DLD1 (cell line): ENCODE measurements around the gene BARX1.
"Not testable (repeated sequence)": the region's sequence is repeated elsewhere in the genome, so short reads cannot be mapped to it uniquely, and the experiment has no call there.

Experiments
- in situ Hi-C: cut with HindIII; loops from 2 replicates; pipeline ENCODE4 v1.10.0; 2017; ENCODE audit warnings: low sequenced_read_pairs

The BARX1 gene

GRCh38 chr9:93967020-93967803 is 12.1 kb upstream of the BARX1 start:
- in situ Hi-C loops = no loop called here

GRCh38 chr9:93965830-93966577 is 10.8 kb upstream of the BARX1 start:
- in situ Hi-C loops = no loop called here

- in situ Hi-C loops = no loop called here
Measured at GRCh38 chr9:93964685-93965084, 9.5 kb upstream of the BARX1 start.

DNA sequence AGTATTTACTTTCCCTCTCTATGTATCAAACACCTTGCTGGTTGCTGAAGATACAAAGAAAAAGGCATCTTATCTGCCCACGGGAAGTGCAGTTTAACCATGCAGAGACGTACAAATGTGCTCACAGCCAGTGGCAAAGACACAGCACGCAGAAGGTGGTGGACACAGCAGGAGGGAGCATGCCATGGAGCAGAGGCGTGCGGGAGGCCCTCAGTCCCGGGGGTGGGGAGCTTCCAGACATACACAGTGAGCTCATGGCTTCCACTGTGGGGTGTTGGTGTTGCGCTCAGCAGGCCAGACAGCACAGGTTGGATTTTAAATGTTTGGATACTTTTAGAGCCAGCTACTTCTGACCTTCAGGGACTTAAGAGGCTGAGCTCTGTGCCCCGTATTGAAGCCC is 8.8 kb upstream of the BARX1 start:
- in situ Hi-C loops = no loop called here

DNA sequence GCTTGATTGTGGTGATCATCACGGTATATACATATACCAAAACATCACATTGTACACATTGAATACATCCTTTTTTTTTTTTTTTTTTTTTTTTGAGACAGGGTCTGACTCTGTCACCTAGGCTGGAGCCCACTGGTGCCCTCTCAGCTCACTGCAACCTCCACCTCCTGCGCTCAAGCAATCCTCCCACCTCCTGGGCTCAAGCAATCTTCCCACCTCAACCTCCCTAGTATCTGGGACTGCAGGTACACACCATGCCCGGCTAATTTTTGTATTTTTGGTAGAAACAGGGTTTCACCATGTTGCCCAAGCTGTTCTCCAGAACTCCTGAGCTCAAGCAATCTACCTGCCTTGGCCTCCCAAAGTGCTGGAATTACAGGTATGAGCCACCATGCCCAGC is 8.3 kb upstream of the BARX1 start:
- in situ Hi-C loops = not testable (repeated sequence)

GRCh38 chr9:93962561-93963440 is 7.6 kb upstream of the BARX1 start:
- in situ Hi-C loops = no loop called here

- in situ Hi-C loops = no loop called here
Measured at GRCh38 chr9:93962017-93962416, 6.9 kb upstream of the BARX1 start.

- in situ Hi-C loops = no loop called here
Measured at GRCh38 chr9:93960971-93961841, 6.1 kb upstream of the BARX1 start.

GRCh38 chr9:93960221-93960970 is 5.2 kb upstream of the BARX1 start:
- in situ Hi-C loops = no loop called here

DNA sequence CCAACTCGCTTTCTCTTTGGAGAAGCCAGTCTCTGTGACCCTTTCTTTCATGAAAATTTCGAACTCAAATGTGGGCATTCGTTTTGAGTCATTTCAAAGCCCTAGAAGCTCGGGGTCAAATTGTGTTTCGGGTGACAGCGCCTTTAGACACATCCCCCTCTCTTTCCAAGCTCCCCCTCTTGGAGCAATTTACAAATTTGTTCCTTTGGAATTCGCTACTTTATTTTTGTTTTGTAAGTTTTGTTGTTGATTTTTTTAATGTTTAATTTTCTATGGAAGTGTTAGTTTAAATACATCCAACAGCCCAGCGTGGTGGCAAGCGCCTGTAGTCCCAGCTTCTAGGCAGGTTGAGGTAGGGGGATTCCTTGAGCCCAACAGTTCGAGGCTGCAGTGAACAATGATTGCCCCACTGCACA is 4.6 kb upstream of the BARX1 start:
- in situ Hi-C loops = no loop called here

- in situ Hi-C loops = no loop called here
Measured at GRCh38 chr9:93958819-93959682, 3.9 kb upstream of the BARX1 start.

- in situ Hi-C loops = no loop called here
Measured at GRCh38 chr9:93958121-93958818, 3.1 kb upstream of the BARX1 start.

DNA sequence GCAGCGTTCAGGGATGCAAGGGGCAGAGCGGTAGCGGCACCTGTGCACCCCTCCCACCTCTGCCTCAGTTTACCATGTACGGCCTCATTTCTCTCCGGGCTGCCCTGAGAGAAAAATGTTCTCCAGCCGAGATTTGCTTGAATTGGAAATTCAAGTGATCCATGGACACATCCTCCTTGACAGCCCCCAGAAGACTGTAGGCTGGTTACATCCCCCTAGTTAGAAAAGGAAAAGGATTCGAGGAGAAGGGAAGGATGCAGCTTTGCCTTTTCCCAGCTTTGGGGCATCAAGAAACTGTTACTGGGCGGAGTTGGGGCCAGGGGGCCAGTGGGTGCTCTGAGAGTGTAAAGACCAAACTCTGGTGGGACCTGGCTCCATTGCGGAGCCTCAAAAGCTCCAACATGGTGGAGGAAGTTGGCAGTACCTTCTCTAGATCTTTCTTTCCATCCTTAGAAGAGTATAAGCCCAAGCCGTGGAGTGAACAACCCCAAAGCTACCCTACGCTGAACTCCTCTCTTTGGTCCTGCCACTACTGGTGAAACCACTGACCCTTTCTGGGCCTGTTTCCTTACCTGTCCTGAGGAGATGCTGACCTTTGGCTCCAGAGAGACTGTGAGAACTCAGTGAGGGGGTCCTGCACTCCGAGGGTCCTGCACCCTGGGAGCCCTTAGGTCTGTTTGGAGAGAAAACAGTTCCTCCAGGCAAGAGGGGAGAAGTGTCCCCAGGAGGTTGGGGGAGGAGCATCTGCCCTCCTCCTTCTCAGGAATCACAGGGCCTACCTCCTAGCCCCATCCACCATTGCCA is 1.0 kb upstream of the BARX1 start:
- in situ Hi-C loops = no loop called here

DNA sequence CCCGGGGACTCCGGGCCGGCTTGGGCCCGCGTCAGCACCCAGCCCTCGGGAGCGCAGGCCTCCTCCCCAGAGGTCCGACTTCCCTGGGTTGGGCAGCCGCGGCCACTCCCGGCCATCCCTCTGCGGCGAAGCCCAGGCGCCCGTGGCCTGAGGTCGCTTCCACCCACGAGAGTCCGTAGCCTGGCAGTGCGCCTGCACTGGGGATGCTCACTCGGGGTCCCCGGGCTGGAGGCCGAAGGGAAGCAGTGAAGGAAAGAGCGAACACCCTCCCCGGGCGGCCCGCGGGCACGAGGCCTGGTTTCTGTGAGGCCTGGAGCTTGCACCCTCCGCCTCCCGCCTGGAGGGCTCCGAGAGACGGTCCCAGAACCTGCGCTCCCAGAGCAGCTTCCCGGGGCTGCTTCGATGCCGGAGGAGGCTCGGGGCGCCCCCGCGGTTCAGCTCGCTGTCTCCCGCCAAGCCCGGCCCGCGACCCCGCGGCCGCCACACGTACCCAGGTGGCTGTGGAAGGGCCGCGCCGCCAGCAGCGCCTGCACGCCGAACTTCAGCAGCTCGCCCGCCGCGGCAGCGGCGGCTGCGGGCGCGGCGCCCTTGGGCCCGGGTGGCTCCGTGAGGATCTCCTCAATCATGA is 607 bp downstream of the BARX1 start:
- in situ Hi-C loops = no loop called here

DNA sequence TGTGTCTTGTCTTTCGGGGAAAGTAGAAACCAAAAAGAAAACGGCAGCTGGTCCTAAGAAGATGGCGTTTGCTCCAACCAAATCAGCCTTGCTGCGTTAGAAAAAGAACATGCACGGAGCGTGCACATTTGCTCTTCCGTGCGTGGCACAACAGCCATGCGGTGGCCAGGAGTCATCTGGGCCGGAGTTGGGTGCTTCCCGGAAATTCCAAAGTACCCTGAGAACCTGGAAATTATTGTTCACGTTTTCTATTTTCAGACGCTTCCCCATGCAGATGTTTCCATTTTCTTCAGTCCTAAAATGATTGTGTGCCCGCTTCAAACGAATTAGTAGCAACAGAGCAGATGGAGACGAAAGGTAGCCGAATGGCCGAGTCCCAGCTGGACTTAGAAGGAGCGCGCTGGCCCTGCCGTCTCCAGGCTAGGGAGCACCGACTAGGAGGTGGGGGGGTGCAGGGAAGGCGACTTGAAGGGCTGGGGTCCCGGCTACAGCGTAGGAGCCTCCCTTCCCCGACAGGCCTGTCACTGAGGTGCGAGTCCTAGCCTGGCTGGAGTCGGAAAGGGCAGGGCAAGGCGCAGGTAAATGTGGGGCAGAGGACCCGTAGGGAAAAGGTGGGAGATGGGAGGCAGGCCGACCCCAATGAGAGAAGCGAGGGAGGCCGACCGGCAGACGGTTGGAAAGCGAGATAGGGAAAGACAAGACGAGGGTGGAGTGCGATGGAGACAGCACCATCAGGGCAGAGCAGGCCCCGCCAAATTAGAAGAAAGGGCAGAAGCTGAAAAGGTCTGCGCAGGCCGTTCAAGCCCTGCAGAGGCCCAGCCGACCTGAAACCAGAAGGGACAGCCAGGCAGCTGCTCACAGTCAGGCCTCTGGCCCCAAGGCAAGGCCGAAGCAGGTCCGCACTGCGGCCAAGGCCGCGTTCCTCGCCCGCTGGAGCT is 1.4 kb downstream of the BARX1 start:
- in situ Hi-C loops = no loop called here
